ENCODE data around the gene SNX33.

DNA sequence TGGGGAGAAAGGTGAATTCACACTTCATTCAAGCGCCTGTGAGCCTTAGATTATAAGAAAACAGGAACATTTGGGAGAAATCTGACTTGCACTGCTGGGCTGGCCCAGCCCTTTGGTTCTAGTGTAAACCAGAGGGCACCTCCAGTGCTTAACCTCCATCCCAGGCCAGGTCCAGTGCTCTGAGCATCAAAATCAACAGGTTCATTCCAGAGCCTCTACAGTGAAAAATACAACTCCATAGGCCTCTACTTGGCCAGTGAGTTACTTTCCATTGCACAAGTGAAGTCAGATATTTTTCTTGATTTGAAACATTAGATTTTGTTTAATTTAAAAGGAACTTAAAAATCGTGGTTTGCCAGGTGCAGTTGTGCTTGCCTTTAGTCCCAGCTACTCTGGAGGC, 25.2 kb upstream of the SNX33 start:
- TF ChIP-seq, protein P1, sequence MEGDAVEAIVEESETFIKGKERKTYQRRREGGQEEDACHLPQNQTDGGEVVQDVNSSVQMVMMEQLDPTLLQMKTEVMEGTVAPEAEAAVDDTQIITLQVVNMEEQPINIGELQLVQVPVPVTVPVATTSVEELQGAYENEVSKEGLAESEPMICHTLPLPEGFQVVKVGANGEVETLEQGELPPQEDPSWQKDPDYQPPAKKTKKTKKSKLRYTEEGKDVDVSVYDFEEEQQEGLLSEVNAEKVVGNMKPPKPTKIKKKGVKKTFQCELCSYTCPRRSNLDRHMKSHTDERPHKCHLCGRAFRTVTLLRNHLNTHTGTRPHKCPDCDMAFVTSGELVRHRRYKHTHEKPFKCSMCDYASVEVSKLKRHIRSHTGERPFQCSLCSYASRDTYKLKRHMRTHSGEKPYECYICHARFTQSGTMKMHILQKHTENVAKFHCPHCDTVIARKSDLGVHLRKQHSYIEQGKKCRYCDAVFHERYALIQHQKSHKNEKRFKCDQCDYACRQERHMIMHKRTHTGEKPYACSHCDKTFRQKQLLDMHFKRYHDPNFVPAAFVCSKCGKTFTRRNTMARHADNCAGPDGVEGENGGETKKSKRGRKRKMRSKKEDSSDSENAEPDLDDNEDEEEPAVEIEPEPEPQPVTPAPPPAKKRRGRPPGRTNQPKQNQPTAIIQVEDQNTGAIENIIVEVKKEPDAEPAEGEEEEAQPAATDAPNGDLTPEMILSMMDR (IDR thresholded peaks at IDR 0.05; ENCODE audit: low read depth, low read length) = no peak
- TF ChIP-seq POLR2A (IDR thresholded peaks at IDR 0.05; ENCODE audit: extremely low read depth, insufficient read length) = no peak
- no peak for TF ChIP-seq MAX (IDR thresholded peaks at IDR 0.05; ENCODE audit: low read depth, low read length)

Data from NB4 (cell line).